Activated T-cell treated with anti-CD3 and anti-CD28 coated beads for 24 hours (primary cell): ENCODE measurements around the gene HSPA12A.

Experiments used
- DNase-seq: peaks from one replicate; pipeline ENCODE4 v3.0.0-alpha.2; 2020; ENCODE audit warnings: low read depth

HSPA12A gene

DNA sequence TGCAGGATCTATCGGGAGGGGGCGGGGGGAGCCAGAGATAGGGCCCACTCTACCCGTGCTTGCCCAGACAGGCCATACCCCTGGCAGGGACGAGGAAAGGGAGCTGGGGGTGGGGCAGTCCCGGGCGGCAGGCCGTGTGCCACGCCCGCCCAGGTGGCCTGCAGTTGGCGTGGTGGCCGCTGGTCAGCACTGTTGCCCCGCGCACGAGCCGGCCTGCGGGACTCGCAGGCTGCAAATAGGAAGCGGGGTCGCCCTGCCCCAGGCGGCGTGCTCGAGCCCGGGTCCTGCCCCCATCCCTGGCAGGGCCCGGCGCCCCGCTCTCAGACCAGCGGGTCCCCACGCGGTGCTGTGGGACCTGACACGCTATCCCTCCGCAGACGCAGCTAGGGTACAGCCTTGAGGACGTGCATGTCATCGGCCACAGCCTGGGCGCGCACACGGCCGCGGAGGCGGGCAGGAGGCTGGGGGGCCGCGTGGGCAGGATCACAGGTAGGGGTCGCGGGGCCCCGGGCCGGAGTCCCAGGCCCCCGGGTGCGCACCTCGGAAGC lies 114.9 kb downstream of the HSPA12A start:
- no peak for DNase-seq

DNA sequence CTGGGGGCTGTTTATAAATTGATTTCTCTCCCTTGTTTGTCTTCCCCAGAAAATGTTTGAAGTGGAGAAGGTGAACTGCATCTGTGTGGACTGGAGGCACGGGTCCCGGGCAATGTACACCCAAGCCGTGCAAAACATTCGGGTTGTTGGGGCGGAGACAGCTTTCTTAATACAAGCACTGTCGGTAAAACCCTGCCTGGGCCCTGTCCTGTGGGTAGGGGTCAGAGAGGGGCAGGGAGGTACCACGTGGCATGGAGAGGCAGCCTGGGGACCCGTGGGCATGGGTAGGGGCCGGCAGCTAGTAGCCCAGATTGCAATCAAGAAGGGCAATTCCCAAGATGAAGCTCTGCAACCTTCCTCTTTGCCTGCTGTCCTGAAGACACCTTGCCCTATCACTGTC lies 115.6 kb downstream of the HSPA12A start:
- DNase-seq, result no peak

DNA sequence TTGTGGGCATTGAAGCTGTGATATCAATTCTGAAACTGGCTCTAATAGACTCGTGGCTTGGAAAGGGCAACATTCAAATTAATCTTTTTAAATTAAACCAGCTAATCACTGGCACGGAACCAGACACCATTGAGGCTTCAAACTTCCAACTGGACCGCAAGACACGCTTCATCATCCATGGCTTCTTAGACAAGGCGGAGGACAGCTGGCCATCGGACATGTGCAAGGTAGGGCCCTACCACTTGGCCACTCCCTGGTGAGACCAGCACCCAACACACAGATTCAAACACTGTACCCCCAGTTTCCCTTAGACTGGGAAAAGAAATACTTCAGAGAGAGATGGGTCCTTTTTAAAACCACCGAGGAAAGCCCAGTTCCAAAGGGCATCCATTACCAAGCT lies 116.5 kb downstream of the HSPA12A start:
- DNase-seq, result no peak

DNA sequence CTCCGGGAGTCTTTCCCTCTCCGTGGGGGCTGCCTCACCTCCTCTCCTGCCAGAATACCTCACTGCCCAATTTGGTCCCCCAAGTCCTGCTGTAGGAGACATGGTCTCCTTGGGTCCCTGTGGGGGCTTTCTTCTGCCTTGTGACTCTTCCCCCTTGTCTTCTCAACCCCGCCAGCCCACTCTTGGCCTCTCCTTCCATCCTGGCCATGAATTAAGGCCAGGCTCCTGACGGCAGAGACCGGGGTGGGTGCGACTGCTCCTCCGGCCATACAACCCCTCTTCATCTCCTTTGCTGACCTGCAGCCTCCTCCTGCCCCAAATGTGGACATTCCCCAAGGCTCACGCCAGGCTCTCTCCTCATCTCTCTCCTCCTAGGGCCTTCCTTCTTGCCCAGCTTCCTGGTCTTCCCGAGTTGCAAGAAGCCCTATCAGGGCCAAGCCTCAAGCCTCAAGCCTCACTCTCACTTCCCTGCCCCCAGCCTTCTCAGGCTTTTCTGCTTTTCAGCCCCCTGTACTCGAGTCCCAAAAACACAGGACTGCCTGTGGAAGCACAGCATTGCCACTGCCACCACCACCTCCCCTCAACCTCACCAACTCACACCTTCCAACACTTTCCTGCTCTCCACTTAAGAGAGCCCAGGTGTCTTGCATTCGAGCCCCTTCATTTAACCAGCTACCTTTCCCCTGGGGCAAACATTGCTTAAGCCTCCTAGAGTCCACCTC lies 120.3 kb downstream of the HSPA12A start:
- no peak for DNase-seq

DNA sequence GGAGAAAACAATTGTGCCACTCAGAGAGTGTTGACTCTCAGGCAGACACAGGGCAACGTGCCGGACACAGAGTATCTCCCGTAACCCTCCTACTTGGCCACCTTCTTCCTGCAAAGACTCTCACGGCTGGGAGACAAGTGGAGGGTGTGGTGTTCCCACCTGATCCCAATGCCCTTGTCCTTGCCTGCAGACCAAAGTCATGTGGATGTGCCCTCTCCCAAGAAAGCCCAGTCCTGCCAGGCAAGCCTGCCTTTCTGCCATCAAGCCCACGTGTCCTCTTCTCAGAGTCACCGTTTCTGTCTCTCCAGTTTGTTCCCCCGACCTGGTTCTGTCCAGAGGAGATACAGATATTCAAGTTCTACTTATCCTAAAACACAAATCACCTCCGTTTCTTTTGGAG lies 120.9 kb downstream of the HSPA12A start:
- DNase-seq, result no peak
